ENCODE data around the gene UBR4.

UBR4 gene

GRCh38 chr1:19033926-19034680 is 176.0 kb downstream of the UBR4 start:
- DNase-seq = no peak

- DNase-seq = no peak
These were observed 176.6 kb downstream of the UBR4 start for GRCh38 chr1:19033515-19033839.

GRCh38 chr1:19032701-19033514 is 177.2 kb downstream of the UBR4 start:
- DNase-seq = no peak

- DNase-seq = no peak
These were observed 177.7 kb downstream of the UBR4 start for GRCh38 chr1:19032413-19032695.

GRCh38 chr1:19029191-19030085 is 180.6 kb downstream of the UBR4 start:
- DNase-seq = no peak

GRCh38 chr1:19028546-19029129 is 181.4 kb downstream of the UBR4 start:
- no peak for DNase-seq

- no peak for DNase-seq
These were observed 182.0 kb downstream of the UBR4 start for GRCh38 chr1:19028110-19028509.
